ENCODE measurements around the gene CCDC60. TPM values are rescaled to one million over a fixed set of nuclear protein-coding genes. Genes with fewer than 3 reads are reported as not detected.

CCDC60 gene
- total RNA-seq, 1 donor from 2014 or later, result 3.8 TPM

- Mint-ChIP-seq H3K27me3 (ENCODE audit: unreplicated experiment) (peaks cover 6% of the 10 kb centered on the region), H3K9me3 (ENCODE audit: unreplicated experiment) (no peaks in the 10 kb centered on the region), H3K4me1 (ENCODE audit: low read depth, unreplicated experiment) (peaks cover 13% of the 10 kb centered on the region), H3K27ac (ENCODE audit: unreplicated experiment) (no peak overlapping the region), H3K4me3 (ENCODE audit: unreplicated experiment) (no peak overlapping the region), H3K36me3 (ENCODE audit: unreplicated experiment) (peaks cover 8% of the 10 kb centered on the region)
- TF ChIP-seq CTCF (IDR thresholded peaks at IDR 0.05; ENCODE audit: partially characterized antibody, unreplicated experiment), result no peak
- no peak for DNase-seq
Measured at GRCh38 chr12:119385659-119386058, 51.1 kb downstream of the CCDC60 start.

- no peak overlapping the region for H3K4me3 Mint-ChIP-seq (ENCODE audit: unreplicated experiment)
- TF ChIP-seq CTCF (IDR thresholded peaks at IDR 0.05; ENCODE audit: partially characterized antibody, unreplicated experiment), result no peak
- H3K9me3 Mint-ChIP-seq (ENCODE audit: unreplicated experiment), result no peaks in the 10 kb centered on the region
- no peaks in the 10 kb centered on the region for H3K36me3 Mint-ChIP-seq (ENCODE audit: unreplicated experiment)
- H3K4me1 Mint-ChIP-seq (ENCODE audit: low read depth, unreplicated experiment), result peaks cover 16% of the 10 kb centered on the region
- no peak overlapping the region for H3K27ac Mint-ChIP-seq (ENCODE audit: unreplicated experiment)
- no peak for DNase-seq
- peaks cover 3% of the 10 kb centered on the region for H3K27me3 Mint-ChIP-seq (ENCODE audit: unreplicated experiment)
Measured at GRCh38 chr12:119389687-119390086, 55.2 kb downstream of the CCDC60 start.

GRCh38 chr12:119391673-119392072 lies 57.1 kb downstream of the CCDC60 start:
- H3K27ac Mint-ChIP-seq (ENCODE audit: unreplicated experiment), result no peak overlapping the region
- peaks cover 9% of the 10 kb centered on the region for H3K4me1 Mint-ChIP-seq (ENCODE audit: low read depth, unreplicated experiment)
- no peaks in the 10 kb centered on the region for H3K9me3 Mint-ChIP-seq (ENCODE audit: unreplicated experiment)
- H3K4me3 Mint-ChIP-seq (ENCODE audit: unreplicated experiment), result no peak overlapping the region
- DNase-seq, result no peak
- no peaks in the 10 kb centered on the region for H3K36me3 Mint-ChIP-seq (ENCODE audit: unreplicated experiment)
- TF ChIP-seq CTCF (IDR thresholded peaks at IDR 0.05; ENCODE audit: partially characterized antibody, unreplicated experiment), result no peak
- H3K27me3 Mint-ChIP-seq (ENCODE audit: unreplicated experiment), result peaks cover 3% of the 10 kb centered on the region

GRCh38 chr12:119393677-119394076 lies 59.1 kb downstream of the CCDC60 start:
- Mint-ChIP-seq H3K4me1 (ENCODE audit: low read depth, unreplicated experiment) (peaks cover 2% of the 10 kb centered on the region), H3K9me3 (ENCODE audit: unreplicated experiment) (peaks cover 6% of the 10 kb centered on the region), H3K4me3 (ENCODE audit: unreplicated experiment) (no peak overlapping the region), H3K27ac (ENCODE audit: unreplicated experiment) (no peak overlapping the region), H3K27me3 (ENCODE audit: unreplicated experiment) (peaks cover 3% of the 10 kb centered on the region), H3K36me3 (ENCODE audit: unreplicated experiment) (peaks cover 3% of the 10 kb centered on the region)
- no peak for DNase-seq
- TF ChIP-seq CTCF (IDR thresholded peaks at IDR 0.05; ENCODE audit: partially characterized antibody, unreplicated experiment), result no peak

- H3K36me3 Mint-ChIP-seq (ENCODE audit: unreplicated experiment), result peaks cover 5% of the 10 kb centered on the region
- no peaks in the 10 kb centered on the region for H3K4me1 Mint-ChIP-seq (ENCODE audit: low read depth, unreplicated experiment)
- no peak overlapping the region for H3K4me3 Mint-ChIP-seq (ENCODE audit: unreplicated experiment)
- H3K9me3 Mint-ChIP-seq (ENCODE audit: unreplicated experiment), result peaks cover 6% of the 10 kb centered on the region
- H3K27me3 Mint-ChIP-seq (ENCODE audit: unreplicated experiment), result peaks cover 1% of the 10 kb centered on the region
- TF ChIP-seq CTCF (IDR thresholded peaks at IDR 0.05; ENCODE audit: partially characterized antibody, unreplicated experiment), result no peak
- H3K27ac Mint-ChIP-seq (ENCODE audit: unreplicated experiment), result no peak overlapping the region
- DNase-seq, result no peak
Measured at GRCh38 chr12:119397540-119397939, 63.0 kb downstream of the CCDC60 start.

Data from glutamatergic neuron (in vitro differentiated cells).